Panc1 (cell line): ENCODE measurements around the gene KRTAP9-1. TPM values are rescaled to one million over a fixed set of nuclear protein-coding genes. Genes with fewer than 3 reads are reported as not detected.

Source experiments
- ATAC-seq: fragments of 200-7000 bp; cut with Tn5 transposase; 2 replicates; pipeline ENCODE4 v1.9.1; 2020; ENCODE audit warnings: mild to moderate bottlenecking, moderate library complexity
- BruUV-seq: library from RNA; stranded (reverse); fragments of 400-500 nt; replicated peaks from 2 replicates; lab custom pipeline; 2021; lab: Mats Ljungman, UMichigan
- CTCF ChIA-PET: fragments of 300-600 bp; sonication (Branson Sonifier 250); formaldehyde crosslinking; loops from one replicate; lab custom pipeline; 2022; ENCODE audit warnings: antibody characterized with exemption; lab: Charles Lee
- POLR2A ChIA-PET: fragments of 300-600 bp; sonication (Branson Sonifier 250); formaldehyde crosslinking; loops from one replicate; lab custom pipeline; 2022; ENCODE audit warnings: antibody characterized with exemption; lab: Charles Lee
- DNase-seq: peaks from one replicate; pipeline ENCODE4 v3.0.0-alpha.2; 2010; ENCODE audit warnings: low read depth, low spot score
- H3K27ac ChIP-seq: 2 replicates; pipeline ENCODE4 v1.5.1; 2011; ENCODE audit warnings: mild to moderate bottlenecking, low read length, inconsistent platforms
- H3K27me3 ChIP-seq: fragments of 200-500 bp; sonication (Bioruptor generic); 2 replicates; pipeline ENCODE4 v1.6.0; 2014; ENCODE audit warnings: low read length, inconsistent platforms; ENCODE audit not compliant: control insufficient read depth, insufficient read depth
- H3K36me3 ChIP-seq: fragments of 200-500 bp; sonication (Bioruptor generic); 2 replicates; pipeline ENCODE4 v1.5.1; 2014; ENCODE audit warnings: inconsistent platforms, mild to moderate bottlenecking, low read length, moderate library complexity; ENCODE audit not compliant: control insufficient read depth, insufficient read depth
- H3K4me1 ChIP-seq: 2 replicates; pipeline ENCODE4 v1.5.1; 2011; ENCODE audit warnings: inconsistent platforms, mild to moderate bottlenecking, low read length, moderate library complexity; ENCODE audit not compliant: control insufficient read depth, insufficient read depth
- H3K4me3 ChIP-seq, 2 experiments: 2 replicates each; pipeline ENCODE4 v1.5.1; 2011 to 2012; ENCODE audit warnings: low read depth in 2 of 2, low read length in 2 of 2, mild to moderate bottlenecking in 2 of 2, inconsistent platforms in 1 of 2, moderate library complexity in 1 of 2
- H3K9me3 ChIP-seq: fragments of 200-500 bp; sonication (Bioruptor generic); 2 replicates; pipeline ENCODE4 v1.5.1; 2014; ENCODE audit warnings: low read depth, mild to moderate bottlenecking, inconsistent platforms, low read length, moderate library complexity; ENCODE audit not compliant: control insufficient read depth, insufficient read depth
- CTCF ChIP-seq: fragments of 450-650 bp; IDR thresholded peaks from 2 replicates; pipeline ENCODE4 v1.5.1; 2017; ENCODE audit warnings: mild to moderate bottlenecking
- POLR2AphosphoS5 ChIP-seq: IDR thresholded peaks from 2 replicates; pipeline ENCODE4 v1.6.1; 2012; ENCODE audit warnings: mild to moderate bottlenecking, low read depth, low read length, moderate library complexity
- SIN3A ChIP-seq: IDR thresholded peaks from 2 replicates; pipeline ENCODE4 v1.6.1; 2012; ENCODE audit warnings: low read depth, mild to moderate bottlenecking, low read length, moderate library complexity, borderline replicate concordance; ENCODE audit not compliant: insufficient read depth
- TCF7L2 ChIP-seq: IDR thresholded peaks from 2 replicates; pipeline ENCODE4 v1.6.1; 2011; ENCODE audit warnings: mild to moderate bottlenecking, low read depth, low read length, inconsistent platforms
- in situ Hi-C: cut with HindIII; loops from 2 replicates; pipeline ENCODE4 v1.10.0; 2016; ENCODE audit warnings: low sequenced_read_pairs, low pct_unique_long_range_greater_than_20kb
- intact Hi-C: fragments of 100-400 bp; cut with micrococcal nuclease; formaldehyde crosslinking; loops from one replicate; pipeline ENCODE4 v1.10.0; 2022; ENCODE audit not compliant: unreplicated experiment
- total RNA-seq: library from RNA; stranded (reverse); gene quantifications from one replicate; pipeline ENCODE4 v1.2.1, GENCODE V29; 2021; ENCODE audit not compliant: unreplicated experiment
- TF ChIP-seq, protein P1 (sequence below), 2 experiments: IDR thresholded peaks; 2 replicates each; pipeline ENCODE4 v1.6.1; 2011 to 2012; ENCODE audit warnings: low read depth in 2 of 2, control low read depth in 1 of 2, low read length in 1 of 2, mild to moderate bottlenecking in 1 of 2, moderate library complexity in 1 of 2; ENCODE audit not compliant: insufficient read depth in 1 of 2

KRTAP9-1 gene
- total RNA-seq, 1 experiment from 2014 or later, result not detected

GRCh38 chr17:41178341-41178740, 11.3 kb upstream of the KRTAP9-1 start:
- H3K9me3 ChIP-seq, result no peaks in the 10 kb centered on the region
- intact Hi-C loops (no loop called here), in situ Hi-C loops (no loop called here)
- H3K4me1 ChIP-seq, result no peaks in the 10 kb centered on the region
- BruUV-seq, result no TSS peak
- no peak overlapping the region for H3K4me3 ChIP-seq
- TF ChIP-seq CTCF (no peak), TCF7L2 (no peak), POLR2AphosphoS5 (no peak)
- peaks cover 15% of the 10 kb centered on the region for H3K27me3 ChIP-seq
- no peaks in the 10 kb centered on the region for H3K36me3 ChIP-seq
- DNase-seq, result no peak
- no peak overlapping the region for H3K27ac ChIP-seq
- CTCF ChIA-PET, result no interaction called here
- POLR2A ChIA-PET, result no interaction called here
- ATAC-seq, result no peak

GRCh38 chr17:41178843-41179616, 10.7 kb upstream of the KRTAP9-1 start:
- TF ChIP-seq CTCF (no peak), POLR2AphosphoS5 (no peak), SIN3A (no peak), TCF7L2 (no peak)
- TF ChIP-seq, protein P1, sequence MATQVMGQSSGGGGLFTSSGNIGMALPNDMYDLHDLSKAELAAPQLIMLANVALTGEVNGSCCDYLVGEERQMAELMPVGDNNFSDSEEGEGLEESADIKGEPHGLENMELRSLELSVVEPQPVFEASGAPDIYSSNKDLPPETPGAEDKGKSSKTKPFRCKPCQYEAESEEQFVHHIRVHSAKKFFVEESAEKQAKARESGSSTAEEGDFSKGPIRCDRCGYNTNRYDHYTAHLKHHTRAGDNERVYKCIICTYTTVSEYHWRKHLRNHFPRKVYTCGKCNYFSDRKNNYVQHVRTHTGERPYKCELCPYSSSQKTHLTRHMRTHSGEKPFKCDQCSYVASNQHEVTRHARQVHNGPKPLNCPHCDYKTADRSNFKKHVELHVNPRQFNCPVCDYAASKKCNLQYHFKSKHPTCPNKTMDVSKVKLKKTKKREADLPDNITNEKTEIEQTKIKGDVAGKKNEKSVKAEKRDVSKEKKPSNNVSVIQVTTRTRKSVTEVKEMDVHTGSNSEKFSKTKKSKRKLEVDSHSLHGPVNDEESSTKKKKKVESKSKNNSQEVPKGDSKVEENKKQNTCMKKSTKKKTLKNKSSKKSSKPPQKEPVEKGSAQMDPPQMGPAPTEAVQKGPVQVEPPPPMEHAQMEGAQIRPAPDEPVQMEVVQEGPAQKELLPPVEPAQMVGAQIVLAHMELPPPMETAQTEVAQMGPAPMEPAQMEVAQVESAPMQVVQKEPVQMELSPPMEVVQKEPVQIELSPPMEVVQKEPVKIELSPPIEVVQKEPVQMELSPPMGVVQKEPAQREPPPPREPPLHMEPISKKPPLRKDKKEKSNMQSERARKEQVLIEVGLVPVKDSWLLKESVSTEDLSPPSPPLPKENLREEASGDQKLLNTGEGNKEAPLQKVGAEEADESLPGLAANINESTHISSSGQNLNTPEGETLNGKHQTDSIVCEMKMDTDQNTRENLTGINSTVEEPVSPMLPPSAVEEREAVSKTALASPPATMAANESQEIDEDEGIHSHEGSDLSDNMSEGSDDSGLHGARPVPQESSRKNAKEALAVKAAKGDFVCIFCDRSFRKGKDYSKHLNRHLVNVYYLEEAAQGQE (IDR thresholded peaks at IDR 0.05; ENCODE audit: insufficient read depth in 1 of 2, low read depth in 2 of 2, low read length in 1 of 2), result no peak
- intact Hi-C loops (no loop called here), in situ Hi-C loops (no loop called here)
- CTCF ChIA-PET, result no interaction called here
- H3K9me3 ChIP-seq, result no peaks in the 10 kb centered on the region
- DNase-seq (no peak), ATAC-seq (no peak)
- H3K27me3 ChIP-seq, result peaks cover 15% of the 10 kb centered on the region
- H3K27ac ChIP-seq, result no peak overlapping the region
- no peak overlapping the region for H3K4me3 ChIP-seq
- POLR2A ChIA-PET, result no interaction called here
- no TSS peak for BruUV-seq
- H3K4me1 ChIP-seq, result no peaks in the 10 kb centered on the region
- H3K36me3 ChIP-seq, result no peaks in the 10 kb centered on the region
